NCI-H82 treated with DMSO at 0.1 percent for 48 hours (cell line): ENCODE measurements around the gene SLC17A7.

Source experiments
- DNase-seq: peaks from one replicate; lab custom pipeline; 2025; ENCODE audit not compliant: unreplicated experiment; lab: John Stamatoyannopoulos, UW

The SLC17A7 gene

DNA sequence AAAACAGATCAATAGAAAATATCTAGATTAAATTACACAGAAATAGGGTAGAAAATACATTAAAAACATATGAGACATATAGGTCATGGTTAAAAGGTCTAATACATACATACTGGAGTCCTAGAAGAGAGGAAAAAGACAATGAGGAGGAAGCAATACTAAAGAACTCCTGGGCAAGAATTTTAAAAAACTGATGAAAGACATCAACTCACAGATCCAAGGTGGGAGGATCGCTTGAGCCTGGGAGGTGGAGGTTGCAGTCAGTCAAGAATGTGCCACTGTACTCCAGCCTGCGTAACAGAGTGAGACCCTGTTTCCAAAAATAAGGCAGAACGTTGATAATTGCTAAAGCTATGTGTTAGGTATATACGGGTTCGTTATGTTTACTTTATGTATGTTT is 58.7 kb downstream of the SLC17A7 start:
- no peak for DNase-seq

DNA sequence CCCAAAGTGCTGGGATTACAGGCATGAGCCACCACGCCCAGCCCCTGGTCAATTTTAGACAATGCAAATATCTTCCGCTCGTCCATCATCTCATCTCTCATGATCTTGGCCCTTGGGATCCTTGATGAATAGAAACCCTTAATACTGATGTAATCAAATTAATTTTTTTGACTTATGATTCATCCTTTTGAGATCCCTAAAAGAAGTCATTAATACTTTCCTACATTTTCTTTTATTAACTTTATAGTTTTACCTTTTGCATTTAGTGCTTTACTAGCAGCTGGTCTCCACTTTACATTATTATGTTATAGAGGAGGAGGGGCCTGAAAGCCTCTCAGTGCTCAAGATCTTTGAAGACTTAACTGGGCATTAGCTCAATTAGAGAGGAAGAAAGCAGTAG is 60.9 kb downstream of the SLC17A7 start:
- no peak for DNase-seq
